GM18499 (cell line): ENCODE results near the gene HDAC6.

Experiments
- ATAC-seq: cut with Tn5 transposase; IDR thresholded peaks from one replicate; pipeline ENCODE4 v1.9.1; 2021; ENCODE audit warnings: moderate number of reproducible peaks; ENCODE audit not compliant: insufficient read depth, unreplicated experiment

Gene HDAC6

DNA sequence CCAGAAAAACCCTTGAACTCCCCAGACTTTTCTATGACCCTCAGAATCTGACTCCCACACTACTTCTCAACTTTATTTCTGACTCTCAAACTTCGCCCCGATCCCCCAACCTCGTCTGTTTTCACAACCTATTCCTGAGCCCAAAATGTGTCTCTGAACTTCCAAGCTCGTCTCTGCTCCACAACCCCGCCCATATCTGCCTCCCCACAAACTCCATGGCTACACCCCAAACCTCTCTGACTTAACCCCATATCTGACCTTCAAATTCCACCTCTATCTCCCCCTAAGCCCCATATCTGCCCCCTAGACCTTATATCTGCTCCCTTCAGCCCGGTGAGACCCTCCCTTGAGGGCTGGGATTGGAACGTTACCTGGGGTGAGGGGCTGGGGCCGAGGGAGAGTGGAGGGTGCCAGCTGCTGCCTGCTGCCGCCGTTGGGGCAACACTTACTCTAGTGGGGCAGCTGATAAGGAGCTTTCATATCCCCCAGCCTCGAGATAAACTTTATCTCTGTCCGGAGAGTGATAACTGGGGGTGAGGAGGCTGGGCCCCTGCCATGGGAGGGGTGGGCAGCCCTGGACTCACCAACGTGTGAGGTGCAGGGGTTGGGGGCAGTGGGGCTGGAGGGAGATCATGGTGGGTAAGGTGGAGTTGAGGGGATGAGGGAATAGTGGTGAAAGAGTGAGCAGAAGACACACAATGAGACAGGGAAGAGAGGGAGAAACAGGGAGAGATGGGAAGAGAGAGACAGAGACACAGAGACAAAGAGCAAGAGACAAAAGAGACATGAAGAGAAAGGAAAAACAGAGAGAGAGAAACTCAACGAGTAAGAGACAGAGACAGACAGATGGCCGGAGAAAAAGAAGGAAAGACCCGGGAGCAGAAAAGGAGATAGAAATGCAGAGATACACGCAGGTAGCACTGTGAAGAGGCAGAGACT is 14.1 kb upstream of the HDAC6 start:
- ATAC-seq = no peak

DNA sequence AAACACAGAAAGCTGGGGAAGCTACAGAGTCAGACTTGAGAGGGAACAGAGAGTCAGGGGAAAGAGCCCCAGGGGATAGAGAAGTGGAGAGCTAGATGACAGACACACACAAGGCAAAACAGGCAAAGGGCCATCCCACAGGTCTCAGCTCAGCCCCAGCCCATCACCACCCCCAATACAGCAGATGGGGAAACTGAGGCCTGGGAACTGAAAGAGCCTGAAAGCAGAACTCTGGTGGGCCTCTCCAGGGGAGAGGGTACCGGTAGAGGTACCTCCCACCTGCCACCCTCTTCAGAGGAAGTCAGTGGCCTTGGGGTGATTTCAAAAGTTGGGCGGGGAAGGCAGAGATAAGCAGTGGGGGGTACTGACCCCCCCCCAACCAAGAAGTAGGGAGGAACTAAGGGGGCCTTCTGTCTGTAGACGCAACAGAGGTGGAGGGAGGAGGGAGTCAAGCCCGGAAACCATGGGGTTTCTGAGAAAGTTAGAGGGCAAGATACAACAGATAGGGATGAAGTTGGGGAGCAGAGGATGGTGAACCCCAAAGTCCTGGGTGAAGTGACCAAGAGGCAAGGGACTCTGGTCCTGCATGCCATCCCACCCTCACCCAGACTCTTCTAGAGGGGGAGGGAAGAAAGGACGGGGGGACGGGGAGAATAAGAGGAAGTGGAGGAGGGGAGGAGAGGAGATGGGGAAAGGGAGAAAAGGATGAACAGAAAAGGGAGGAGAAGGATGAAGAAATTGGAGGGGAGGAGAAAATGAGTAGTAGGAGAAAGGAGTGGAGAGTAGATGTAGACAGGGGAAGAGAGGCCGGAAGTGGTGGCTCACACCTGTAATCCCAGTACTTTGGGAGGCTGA is 12.3 kb upstream of the HDAC6 start:
- ATAC-seq = no peak

GRCh38 chrX:48790477-48790876 is 11.4 kb upstream of the HDAC6 start:
- ATAC-seq = no peak

DNA sequence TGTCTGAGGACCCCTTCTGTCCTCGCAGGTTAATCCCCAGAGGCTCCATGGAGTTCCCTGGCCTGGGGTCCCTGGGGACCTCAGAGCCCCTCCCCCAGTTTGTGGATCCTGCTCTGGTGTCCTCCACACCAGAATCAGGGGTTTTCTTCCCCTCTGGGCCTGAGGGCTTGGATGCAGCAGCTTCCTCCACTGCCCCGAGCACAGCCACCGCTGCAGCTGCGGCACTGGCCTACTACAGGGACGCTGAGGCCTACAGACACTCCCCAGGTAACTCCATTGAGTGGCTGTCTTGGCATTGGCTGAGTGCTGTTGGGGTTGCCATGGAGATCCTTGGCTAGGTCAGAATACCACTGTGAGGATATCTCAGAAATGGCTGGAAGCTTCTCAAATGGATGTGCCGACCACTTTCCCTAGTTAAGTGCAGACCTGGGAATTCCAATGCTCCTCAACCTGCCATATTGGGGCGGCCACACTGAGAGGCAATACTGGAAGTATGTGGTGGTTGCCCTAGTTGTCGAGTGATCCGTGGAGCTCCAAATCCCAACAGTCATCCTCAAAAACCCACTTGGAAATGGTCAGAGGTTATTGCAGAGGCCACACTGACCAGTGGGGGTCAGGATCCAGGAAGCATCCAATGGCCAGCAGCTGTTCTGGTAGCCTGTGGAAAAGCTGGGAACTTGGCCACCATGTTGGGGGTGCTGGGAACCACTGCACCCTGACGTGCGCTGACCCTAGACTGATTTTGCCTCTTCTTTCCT is 10.6 kb upstream of the HDAC6 start:
- ATAC-seq = no peak

- no peak for ATAC-seq
Observed at GRCh38 chrX:48792219-48792618, 9.6 kb upstream of the HDAC6 start.

DNA sequence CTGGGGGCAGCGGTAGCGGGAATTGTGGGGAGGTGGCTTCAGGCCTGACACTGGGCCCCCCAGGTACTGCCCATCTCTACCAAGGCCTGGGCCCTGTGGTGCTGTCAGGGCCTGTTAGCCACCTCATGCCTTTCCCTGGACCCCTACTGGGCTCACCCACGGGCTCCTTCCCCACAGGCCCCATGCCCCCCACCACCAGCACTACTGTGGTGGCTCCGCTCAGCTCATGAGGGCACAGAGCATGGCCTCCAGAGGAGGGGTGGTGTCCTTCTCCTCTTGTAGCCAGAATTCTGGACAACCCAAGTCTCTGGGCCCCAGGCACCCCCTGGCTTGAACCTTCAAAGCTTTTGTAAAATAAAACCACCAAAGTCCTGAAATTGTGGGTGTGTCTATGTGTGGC is 7.9 kb upstream of the HDAC6 start:
- ATAC-seq = no peak

DNA sequence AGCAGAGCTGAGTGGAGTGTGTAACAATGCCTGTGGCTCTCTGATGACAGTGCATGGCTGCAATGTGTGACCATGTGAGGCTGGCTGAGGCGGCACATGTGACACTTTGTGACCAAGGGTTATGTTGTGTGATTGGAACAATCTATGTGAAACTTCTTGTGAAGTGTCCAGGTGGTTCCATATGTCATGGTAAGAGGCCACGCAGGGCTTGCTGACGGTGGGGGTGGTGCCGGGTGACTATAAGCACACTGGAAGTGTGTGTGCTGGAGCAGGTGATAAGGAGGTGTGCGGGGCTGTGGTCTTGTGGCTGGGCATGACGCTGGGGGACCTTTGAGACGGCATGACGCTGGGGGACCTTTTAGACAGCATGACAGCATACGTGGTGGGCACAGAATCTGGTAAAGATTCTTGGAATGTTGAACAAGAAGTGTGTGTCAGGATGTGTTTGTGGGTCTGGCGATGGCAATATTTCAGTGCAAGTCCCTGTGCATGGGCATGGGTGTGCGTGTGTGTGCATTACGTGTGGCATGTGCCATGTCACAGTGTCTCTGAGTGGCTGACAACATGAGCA is 7.4 kb upstream of the HDAC6 start:
- no peak for ATAC-seq

- no peak for ATAC-seq
Observed at GRCh38 chrX:48794911-48795515, 6.9 kb upstream of the HDAC6 start.

GRCh38 chrX:48798318-48798717 is 3.5 kb upstream of the HDAC6 start:
- ATAC-seq = no peak

DNA sequence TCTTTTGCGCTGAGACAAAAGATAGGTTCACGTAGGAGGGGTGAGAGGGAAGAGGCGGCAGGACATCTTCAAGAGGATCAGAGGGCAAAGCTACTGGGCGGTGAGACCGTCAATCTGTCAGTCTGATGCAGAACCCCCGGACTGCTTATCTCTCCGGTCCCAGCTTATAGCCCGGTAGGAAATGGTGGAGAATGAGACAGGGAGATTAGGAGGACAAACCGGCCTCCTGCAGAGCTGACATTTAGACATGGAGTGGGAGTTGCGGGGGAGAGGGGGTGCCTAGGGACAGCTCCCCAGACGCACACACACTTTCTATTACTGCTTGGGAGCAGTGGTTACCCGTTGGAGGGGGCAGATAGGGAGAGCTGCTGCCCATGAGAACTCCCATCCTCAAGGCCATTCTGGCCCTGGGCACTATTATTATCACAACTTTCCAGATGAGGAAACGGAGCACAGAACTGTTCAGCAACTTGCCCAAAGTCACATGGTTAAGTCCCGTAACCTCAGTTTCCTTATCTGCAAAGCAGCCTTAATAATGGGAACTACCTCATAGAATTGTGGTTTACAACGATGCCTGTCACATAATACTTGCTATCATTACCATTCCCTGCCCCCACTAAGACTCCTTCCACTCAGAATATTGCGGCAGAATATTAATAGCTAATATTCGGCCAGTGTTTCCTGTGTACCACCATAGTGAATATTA is 1.1 kb upstream of the HDAC6 start:
- no peak for ATAC-seq

GRCh38 chrX:48802089-48802904 is 430 bp downstream of the HDAC6 start:
- ATAC-seq = peak; percentile 23

DNA sequence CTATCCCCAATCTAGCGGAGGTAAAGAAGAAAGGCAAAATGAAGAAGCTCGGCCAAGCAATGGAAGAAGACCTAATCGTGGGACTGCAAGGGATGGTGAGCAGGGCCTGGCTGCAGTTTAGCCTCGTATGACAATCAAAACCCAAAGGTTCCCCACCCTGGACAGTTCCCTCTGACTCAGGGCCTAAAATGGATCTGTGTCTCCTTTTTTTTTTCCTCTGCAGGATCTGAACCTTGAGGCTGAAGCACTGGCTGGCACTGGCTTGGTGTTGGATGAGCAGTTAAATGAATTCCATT is 986 bp downstream of the HDAC6 start:
- ATAC-seq = no peak

GRCh38 chrX:48806081-48806480 is 4.2 kb downstream of the HDAC6 start:
- ATAC-seq = no peak

DNA sequence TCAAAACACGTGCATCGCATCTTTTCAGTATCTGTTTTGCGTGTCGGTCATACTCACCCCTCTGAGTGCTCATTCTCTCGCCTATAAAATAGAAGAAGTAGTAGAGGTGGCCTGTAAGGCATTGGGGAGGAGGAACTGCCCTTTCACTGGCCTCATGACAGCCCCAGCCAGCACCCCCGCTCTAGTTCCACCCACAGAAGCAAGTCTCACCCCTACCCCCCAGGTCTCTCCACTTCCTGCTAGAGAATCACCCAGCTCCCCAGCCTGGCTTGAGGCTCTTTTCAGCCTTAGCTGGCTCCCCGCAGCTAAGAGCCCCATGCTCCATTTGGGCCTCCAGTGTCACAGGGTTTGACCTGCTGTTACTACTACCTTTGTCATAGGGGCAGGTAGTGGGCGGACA is 11.8 kb downstream of the HDAC6 start:
- ATAC-seq = no peak

DNA sequence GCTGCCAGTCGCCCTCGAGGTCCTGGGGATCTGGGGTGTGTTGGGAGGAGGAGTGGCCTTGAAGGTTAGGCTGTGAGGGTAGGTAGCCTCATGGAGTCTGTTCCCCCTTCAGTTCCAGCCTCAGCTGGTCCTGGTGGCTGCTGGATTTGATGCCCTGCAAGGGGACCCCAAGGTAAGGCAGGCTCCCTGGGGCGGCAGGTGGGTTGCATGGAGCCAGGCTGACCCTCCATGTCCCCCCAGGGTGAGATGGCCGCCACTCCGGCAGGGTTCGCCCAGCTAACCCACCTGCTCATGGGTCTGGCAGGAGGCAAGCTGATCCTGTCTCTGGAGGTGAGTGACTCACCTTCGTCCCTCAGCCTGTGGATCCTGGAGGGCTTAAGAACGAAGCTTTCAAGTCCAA is 12.9 kb downstream of the HDAC6 start:
- ATAC-seq = no peak

GRCh38 chrX:48815266-48815665 is 13.4 kb downstream of the HDAC6 start:
- no peak for ATAC-seq

GRCh38 chrX:48816014-48816810 is 14.3 kb downstream of the HDAC6 start:
- no peak for ATAC-seq

- no peak for ATAC-seq
Observed at GRCh38 chrX:48818098-48818497, 16.2 kb downstream of the HDAC6 start.
